Fibroblast of upper back skin (primary cell): Measurements from ENCODE around the gene UBXN11.

Source experiments
- DNase-seq: peaks from one replicate; pipeline ENCODE4 v3.0.0-alpha.2; 2013

The UBXN11 gene, protein sequence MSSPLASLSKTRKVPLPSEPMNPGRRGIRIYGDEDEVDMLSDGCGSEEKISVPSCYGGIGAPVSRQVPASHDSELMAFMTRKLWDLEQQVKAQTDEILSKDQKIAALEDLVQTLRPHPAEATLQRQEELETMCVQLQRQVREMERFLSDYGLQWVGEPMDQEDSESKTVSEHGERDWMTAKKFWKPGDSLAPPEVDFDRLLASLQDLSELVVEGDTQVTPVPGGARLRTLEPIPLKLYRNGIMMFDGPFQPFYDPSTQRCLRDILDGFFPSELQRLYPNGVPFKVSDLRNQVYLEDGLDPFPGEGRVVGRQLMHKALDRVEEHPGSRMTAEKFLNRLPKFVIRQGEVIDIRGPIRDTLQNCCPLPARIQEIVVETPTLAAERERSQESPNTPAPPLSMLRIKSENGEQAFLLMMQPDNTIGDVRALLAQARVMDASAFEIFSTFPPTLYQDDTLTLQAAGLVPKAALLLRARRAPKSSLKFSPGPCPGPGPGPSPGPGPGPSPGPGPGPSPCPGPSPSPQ

DNA sequence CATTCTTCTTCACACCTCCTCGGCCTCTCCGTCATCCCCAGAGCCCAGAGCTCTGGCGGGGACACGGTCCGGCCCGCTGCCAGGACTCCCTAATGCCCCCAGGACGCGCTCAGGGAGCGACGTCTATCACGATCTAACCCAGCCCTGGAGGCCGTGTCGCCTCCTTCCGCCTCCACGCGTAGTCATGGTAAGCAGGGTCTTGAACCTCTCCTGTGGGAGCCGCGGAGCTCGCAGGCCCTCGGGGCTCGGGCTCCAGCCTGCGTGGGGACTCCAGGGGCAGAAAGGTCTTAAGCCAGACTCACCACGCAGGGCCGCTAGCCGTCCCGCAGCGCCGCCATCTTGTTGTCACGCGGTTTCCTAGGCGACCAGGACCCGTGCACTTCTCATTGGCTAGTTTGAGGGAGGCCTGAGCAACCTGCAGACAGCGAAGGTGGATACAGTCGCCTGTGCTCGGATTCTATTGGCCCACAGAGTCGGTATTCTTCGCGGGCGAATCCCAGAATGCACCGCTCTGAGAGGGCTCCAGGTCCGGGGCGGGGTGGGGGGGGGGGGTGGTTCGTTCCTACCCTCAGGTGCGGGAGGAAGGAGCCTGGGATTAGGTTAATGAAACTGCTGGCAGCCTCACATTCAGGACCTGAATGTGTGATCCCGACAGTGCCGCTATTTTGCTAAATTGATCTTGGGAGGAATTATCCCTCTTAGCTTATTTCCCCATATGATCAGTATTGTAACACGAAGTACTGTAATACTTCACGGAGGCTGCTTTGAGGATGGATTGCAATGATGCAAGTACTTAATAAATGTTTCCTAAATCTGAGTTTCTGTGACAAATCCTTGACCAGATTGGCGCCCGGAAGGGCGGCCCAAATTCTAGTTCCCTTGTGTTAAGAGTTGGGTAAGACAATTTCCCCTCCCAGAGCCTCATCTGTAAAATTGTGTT is at the start of gene UBXN11:
Gene UBXN11, minus strand, starts transcription at position 347 of the 940 bp plus-strand sequence. CDS start 3,753 bp downstream, outside the sequence.
- DNase-seq = peak; percentile 94

DNA sequence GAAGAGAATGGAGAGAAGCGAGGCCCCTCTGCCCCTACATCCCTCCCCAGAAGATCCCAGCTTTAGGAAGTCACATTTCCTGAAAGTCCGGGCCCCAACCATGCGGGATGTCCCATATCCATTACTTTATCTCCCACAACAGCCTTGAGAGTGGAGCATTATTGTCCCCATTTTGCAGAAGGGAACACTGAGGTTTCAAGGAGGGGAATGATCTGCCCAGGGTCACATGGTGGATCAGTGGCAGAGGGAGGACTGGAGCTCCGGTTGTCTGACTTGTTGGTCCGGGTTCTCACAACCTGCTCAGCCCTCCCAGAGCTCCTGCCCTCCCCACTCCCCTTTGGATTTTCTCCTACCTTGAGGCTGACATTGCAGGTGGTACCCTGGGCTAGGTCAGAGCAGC is 49.7 kb upstream of the UBXN11 start:
- DNase-seq = no peak

DNA sequence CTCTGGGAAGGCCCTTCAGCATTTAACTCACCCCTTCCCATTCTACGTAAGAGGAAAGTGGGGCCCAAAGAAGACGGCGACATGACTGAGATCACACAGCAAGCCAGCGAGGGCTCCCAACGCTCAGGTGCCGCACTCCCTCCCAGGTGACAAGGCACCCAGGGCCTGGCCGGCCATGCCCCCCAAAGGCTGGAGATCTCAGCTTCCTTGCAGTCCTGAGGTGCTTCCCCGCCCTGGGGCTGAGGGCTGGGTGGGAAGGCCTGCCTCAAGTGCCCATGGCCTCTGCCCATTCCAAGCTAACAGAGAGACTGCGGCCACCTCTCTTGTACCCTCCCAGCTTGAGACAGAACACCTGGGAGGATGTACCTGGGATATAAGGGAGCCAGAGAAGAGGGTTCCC is 48.5 kb upstream of the UBXN11 start:
- no peak for DNase-seq

DNA sequence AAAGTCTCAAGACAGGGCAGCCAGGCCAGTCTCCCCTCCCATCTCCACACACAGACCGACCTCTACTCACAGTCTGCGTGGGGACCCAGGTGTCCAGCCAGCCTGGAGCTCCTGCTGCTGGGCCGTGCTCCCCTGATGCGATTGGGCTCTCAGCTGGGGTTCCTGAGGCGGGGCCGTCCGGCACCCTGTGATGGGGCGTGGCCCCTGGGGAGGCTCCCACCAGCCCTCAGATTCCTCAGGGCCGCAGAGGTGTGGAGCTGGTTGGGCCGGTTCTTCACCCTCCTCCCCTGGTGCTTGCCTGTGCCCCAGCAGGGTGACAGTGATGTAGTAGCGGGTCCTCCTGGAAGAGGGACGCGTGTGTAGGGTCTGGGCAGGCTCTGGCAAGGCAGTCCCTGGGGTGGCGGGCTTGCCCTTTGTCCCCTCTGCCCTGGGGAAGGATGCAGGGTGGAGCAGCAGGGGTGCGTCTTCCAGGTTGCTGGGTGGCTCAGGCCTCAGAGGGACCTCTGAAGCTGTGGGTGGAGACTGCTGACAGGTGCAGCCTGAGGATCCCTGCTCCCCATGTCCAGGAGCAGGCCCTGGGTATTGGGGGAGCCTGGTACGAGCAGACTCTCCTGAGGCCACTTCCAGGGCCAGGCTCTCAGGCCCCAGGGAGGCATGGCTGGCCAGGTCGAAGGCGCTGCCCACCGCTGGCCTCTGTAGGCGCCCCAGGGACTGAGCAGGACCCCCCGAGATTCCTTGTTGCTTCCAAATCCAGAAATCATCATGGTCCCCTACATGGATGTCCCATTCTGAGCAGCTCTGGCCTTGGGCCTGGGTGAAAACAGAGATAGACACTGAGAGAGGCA is 47.8 kb upstream of the UBXN11 start, which contains the start of gene CRYBG2:
Gene CRYBG2, minus strand, starts transcription at position 155 of the 845 bp plus-strand sequence. CDS start 7,473 bp downstream, outside the sequence.
- DNase-seq = no peak

DNA sequence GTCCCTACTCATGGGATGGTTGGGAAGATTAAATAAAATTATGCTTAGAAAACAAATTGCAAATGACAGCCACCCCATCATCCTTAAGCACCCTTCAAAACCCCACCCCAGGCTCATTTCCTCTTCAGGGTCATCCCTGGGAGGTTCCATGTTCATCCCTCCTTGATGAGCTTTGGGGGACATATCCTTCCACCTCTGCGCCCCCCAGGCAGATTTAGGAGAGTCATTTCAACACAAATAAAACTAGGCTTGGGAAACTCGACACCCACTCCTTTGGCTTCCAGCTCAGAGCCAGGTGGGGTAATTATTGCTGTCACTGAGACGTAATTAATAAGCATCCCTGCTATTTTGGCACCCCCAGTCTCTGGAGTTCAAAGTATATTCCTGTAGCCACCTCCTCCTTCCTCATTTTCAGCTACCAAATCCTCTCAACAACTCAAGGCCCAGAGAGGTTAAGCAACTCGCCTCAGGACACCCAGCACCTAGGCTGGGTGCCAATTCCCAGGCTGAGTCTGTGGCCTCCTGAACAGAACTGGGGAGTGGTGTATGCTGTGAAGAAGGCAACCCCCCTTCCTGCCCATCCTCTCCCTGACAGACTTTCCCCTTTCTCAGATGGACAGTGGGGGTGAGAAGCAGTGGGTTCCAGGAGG is 46.9 kb upstream of the UBXN11 start:
- DNase-seq = no peak

DNA sequence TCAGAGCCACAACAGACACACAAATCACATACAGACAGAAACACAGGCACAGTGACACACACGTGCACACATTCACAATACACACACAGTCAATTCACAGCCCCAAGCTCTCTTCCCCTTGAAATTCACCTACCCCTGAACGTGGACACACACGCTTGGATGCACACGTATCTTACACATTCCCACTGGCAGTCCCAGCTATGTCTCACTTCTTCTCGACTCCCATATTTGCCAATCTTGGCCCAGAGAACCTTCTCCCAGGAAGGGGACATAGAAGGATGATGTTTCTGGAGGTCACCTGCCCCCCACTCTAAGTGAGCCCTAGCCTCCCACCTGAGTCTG is 45.9 kb upstream of the UBXN11 start:
- DNase-seq = no peak

DNA sequence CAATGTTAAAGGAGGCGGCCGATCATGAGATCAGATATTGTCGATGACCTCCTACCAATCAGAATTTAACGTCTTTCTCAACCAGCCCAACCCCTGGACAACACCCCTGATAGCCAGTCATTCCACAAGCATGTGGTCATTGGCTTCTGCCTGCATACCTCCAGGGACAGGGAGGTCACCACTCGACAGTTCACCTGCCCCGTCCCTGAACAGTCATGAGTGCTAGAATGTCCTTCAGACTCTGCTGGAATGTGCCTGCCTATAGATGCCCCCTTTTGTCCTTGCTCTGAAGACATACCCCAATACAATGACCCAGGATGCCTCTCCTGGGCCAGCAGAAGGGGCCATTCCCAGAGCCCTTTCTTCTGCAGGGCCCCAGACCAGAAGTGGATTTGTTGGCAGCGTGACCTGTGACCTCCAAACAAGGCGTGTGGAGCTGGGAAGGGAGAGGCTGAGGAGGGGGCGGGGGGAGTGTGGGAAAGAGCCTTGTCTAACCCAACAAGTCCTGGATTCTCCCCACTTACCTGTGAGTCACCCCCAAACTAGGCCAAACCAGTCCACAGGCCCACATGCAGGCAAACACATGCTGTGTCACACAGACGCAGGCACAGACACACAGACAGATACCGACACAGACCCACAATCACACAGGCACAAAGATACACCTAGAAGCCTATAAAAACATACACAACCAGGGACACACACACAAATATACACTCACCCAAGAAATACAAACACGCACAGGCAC is 45.3 kb upstream of the UBXN11 start:
- DNase-seq = peak; percentile 37

DNA sequence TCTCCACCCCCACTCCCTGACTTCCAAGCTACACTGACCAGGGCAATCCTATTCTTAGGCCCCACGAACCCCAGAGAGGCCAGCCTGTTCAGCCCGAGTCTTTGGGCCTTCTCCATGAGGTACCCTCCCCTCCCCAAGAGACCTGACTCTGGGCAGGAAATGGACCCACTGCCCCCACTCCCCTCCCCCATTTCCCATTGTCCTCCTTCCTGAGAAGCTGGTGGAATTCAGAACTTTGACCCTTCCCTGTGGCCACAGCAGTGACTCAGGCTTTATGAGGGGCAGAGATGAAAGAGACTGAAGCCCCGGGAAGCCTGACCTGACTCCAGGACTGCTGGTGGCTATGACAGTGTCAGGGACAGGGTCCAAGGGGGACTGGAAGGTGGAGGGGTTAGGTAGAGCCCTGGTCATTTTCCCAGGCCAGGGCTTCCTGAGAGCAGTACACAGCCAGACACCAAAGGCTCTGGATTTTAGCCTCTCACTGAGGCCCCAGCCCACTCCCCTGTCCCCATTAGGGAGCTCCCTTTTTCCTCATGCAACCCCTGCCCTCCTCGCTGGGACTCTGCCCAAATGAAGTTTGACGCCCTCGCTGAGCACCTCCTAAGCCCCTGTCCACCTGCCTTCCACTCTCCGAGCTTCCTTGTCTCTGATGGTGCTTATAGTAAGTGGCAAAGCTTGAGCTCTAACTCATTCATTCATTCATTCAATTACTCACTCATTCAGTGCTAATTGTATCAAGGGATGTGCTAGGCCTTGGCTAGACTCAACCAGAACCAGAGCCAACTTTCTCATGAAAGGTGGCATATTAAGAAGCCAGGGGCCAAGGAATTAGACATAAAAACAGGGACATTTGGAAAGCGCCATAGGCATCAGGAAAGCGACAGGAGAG is 44.5 kb upstream of the UBXN11 start:
- DNase-seq = no peak

DNA sequence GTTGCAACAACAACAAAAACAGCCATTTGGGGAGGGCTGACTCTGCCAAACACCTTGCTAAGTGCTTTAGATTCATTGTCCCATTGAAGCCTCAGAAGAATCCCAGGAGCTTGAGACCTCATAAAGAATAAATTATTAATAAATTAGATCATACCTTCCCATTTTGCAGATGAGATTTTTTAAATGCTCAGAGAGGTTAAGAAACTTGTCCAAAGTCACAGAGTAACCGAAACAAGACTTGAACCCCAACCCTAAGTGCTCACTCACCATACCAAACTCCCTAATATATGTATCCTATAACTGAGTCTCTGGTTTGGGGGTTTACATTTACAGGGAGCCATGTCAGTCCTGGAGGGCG is 43.9 kb upstream of the UBXN11 start:
- no peak for DNase-seq

DNA sequence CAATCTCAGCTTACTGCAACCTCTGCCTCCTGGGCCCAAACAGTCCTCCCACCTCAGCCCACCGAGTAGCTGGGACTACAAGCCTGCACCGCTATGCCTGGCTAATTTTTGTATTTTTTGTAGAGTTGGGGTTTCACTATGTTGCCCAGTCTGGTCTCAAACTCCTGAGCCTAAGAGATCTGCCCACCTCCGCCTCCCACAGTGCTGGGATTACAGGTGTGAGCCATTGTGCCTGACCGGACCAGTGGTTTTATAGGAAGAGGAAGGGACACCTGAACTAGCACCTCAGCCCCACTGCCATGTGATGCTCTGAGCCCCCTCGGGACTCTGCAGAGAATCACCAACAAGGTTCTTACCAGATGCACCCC is 43.4 kb upstream of the UBXN11 start:
- DNase-seq = no peak

DNA sequence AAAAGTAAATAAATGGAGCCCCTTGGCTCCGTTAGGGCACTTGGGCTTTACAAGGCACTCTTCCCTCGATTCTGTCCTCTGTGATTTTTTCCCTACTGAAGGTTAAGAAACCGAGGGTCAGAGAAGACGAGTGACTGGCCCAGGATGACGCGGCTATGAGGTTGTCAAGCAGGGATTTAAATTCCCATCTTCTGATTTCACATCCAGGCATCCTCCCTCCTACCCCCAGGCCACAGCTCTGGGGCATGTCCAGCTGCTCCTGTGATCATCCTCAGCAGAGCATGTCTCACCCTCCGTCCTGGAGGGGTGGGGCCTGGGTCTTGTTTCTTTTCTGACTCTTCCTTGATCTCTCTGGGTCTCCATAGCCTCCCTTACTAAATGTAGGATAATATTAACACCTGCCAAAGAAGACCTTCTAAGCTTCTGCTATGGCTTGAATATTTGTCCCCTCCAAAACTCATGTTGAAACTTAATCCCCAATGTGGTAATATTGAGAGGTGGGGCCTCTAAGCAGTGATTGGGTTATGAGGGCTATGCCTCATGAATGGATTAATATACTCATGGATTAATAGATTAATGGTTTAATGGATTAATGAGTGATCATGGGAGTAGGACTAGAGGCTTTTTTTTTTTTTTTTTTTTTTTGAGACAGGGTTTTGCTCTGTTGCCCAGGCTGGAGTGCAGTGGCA is 42.9 kb upstream of the UBXN11 start:
- peak; percentile 58 for DNase-seq

DNA sequence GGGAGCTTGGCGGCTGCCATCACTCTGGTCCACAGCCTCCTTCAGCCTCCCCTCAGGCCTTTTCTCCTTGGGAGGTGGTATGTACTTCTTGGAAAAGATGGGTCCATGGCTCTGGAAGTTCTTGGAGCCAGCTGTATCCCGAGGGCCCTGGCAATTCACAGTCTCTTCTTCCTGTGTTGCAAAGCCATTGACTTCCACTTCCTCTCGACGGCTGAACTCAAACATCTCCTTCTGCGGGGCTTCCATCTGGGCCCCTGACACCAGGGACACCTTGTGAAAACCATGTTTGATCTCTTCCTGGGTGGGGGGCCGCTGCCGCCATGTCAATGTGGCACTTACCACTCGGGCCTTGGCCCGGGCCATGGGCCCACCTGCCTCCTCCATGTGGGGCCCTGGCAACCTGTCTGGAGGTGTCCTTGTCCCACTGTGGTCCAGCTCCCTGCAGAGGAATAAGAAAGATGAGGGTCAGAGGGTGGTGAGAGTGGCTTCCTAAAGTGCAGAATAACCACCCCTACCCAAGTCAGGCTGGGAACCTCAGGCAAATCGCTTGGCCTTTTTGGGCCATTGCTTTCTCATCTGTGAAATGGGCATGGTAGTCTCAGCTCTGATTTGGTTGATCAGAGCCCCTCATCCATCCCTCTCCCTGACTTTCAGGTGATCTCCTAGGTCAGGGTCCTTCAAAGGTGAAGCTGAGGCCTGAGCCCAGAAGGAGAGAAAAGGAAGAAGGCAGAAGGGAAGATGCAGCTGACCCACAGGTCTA is 40.0 kb upstream of the UBXN11 start:
- no peak for DNase-seq

DNA sequence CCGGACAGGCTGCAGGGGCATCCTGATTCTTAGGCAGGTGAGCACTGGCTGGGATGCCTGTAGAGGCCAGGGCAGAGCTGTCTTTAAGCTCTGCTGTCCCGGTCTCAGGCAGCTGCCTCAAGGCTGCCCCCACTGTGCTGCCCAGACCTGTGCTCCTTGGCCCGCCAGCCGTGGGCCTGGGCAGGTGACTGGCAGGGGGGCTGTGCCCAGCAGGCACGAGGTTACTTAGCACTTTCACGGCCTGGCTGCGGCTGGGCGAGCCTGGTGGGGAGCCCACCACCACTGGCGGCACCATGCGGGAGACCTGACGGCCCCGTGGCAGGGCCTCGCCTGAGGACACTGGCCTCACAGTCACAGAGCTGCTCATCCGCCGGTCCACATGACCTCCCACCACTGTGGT is 39.3 kb upstream of the UBXN11 start:
- DNase-seq = no peak

DNA sequence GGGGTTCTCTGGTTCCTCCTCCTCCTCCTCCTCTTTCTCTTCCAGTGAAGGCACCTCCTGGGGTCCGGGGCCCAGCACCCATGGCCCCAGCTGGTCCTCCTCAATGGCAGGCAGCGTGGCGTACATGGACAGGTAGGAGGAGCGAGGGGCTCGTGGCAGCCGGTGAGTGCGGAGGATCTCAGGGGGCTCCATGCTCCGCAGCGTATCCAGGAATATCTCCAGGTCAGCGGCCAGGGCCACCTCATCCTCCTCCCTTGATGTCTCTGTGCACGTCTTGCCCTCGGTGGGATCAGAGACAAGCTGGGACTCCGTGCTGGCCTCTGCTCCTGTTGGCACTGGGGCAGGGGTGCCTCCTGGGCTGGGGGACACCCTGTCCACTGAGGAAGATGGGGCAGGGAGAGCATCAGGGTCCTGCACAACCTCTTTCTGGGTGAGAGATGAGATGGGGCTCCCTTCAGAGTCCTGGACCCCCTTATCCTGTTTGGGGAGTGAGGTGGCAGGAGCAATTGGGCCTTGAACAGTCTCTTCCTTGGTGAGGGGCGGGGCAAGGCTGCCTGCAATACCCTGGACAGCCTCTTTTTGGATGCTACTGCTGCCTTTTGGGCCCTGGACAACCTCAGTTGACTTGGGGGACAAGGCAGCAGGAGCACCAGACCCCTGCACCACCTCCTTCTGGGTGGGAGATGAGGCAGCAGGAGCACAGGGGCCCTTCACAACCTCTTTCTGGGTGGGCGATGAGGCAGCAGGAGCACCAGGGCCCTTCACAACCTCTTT is 37.9 kb upstream of the UBXN11 start:
- no peak for DNase-seq

DNA sequence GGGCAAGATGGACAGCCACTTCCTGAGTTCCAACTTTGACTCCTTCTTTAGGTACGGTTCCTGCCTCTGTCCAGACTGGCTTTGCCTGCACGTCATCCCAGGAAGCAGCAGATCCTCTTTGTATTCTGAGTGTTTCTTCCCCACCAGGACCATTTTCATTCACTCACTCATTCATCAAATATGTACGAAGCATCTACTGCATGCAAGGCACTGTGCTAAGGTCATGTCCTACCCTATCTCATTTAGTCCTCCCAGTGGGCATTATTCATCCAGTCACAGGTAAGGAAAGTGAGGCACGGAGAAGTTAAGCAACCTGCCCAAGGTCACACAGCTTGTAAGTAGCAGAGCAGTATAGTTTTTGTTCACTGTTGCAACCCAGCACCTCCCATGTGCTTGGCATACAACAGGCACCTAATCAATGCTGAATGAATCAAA is 33.6 kb upstream of the UBXN11 start:
- DNase-seq = no peak

DNA sequence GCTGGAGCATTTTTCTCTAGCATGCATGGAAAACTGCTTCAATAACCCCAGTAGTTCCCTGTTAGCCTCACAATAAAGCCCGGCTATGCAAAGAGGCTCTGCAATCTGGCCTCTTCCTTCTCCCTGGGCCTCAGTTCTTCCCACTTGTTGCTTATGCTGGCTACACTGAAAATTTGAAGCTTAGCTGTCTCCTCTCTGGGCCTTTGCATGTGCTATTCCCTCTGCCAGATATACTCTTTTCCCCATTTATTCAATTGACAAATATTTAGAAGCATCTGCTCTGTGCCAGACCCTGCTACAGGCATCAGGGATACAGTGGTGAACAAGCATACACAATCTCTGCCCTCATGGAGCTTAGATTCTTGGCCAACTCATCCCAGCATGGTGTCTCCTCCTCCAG is 32.2 kb upstream of the UBXN11 start:
- DNase-seq = no peak

DNA sequence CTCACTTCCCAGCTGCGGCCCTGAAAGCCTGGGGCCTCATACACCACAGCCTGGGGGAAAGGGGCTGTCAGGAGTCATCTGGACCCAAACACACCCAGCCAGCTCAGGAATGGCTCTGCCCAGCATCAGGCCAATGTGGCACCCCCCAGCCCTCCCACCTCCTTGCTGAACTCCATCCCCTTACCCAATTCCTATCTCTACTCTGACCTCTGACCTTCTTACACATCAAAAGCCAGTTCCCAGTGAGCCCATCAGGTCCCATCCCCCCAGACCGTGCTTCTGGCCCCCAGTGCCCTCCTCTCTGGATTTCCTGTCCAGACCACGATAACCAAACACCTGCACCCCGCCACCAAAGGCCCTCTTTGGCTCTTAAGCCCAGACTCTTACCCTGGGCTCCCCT is 31.2 kb upstream of the UBXN11 start:
- DNase-seq = no peak

DNA sequence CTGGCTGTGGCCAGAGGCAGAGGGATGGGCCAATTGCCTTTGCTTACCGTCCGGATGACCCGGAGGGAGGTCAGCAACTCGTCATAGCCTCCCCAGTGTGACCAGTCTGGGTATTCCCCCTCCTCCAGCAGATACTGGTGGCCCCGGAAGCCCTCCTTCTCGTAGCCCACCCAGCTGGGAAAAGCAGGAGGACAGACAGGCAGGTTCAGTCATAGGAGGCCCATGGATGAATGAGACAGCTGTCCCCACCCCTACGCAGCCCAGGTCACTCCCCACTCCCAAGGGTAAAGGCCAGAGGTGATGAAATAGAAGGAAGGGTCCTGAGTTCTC is 30.7 kb upstream of the UBXN11 start:
- DNase-seq = no peak
